ENCODE results near the gene ZNF576. TPM values are rescaled to one million over a fixed set of nuclear protein-coding genes. Genes with fewer than 3 reads are reported as not detected.

Gene ZNF576
- total RNA-seq, 2 experiments from 2014 or later: 13.2 to 13.5 TPM

GRCh38 chr19:43609872-43610271 is 13.5 kb downstream of the ZNF576 start:
- no peak for DNase-seq
- POLR2A ChIA-PET: no interaction called here
- H3K4me3 Mint-ChIP-seq: no peak overlapping the region
- H3K36me3 Mint-ChIP-seq (ENCODE audit: low read depth): peaks cover 11% of the 10 kb centered on the region
- H3K9me3 Mint-ChIP-seq: no peaks in the 10 kb centered on the region
- no peak overlapping the region for H3K27ac Mint-ChIP-seq
- no peaks in the 10 kb centered on the region for H3K27me3 Mint-ChIP-seq
- CTCF ChIA-PET: no interaction called here
- H3K4me1 Mint-ChIP-seq: no peaks in the 10 kb centered on the region

- H3K4me1 Mint-ChIP-seq: no peaks in the 10 kb centered on the region
- H3K27me3 Mint-ChIP-seq: no peaks in the 10 kb centered on the region
- no peak overlapping the region for H3K4me3 Mint-ChIP-seq
- no peak for DNase-seq
- ChIA-PET CTCF (no interaction called here), POLR2A (no interaction called here)
- H3K9me3 Mint-ChIP-seq: no peaks in the 10 kb centered on the region
- no peak overlapping the region for H3K27ac Mint-ChIP-seq
- H3K36me3 Mint-ChIP-seq (ENCODE audit: low read depth): peaks cover 11% of the 10 kb centered on the region
Observed at GRCh38 chr19:43610493-43610892, 14.1 kb downstream of the ZNF576 start.

- no peak for DNase-seq
- H3K27ac Mint-ChIP-seq: no peak within 1 kb of the TSS
- H3K9me3 Mint-ChIP-seq: no peaks in the 10 kb centered on the region
- H3K27me3 Mint-ChIP-seq: no peaks in the 10 kb centered on the region
- H3K4me3 Mint-ChIP-seq: no peak within 1 kb of the TSS
- no peaks in the 10 kb centered on the region for H3K4me1 Mint-ChIP-seq
- CTCF ChIA-PET: no interaction called here
- POLR2A ChIA-PET: interaction anchor here (1.0 kb wide), 1 partner anchor 15 kb away, joined by 3 read pairs; no protein-coding TSS in a partner anchor
- H3K36me3 Mint-ChIP-seq (ENCODE audit: low read depth): peaks cover 11% of the 10 kb centered on the region
Observed at GRCh38 chr19:43611788-43612187, 15.4 kb downstream of the ZNF576 start, which contains the start of gene SRRM5. Gene SRRM5 (plus strand): TSS chr19:43612088. CDS start chr19:43612122, 34 bp downstream.

- no peaks in the 10 kb centered on the region for H3K4me1 Mint-ChIP-seq
- H3K36me3 Mint-ChIP-seq (ENCODE audit: low read depth): peaks cover 11% of the 10 kb centered on the region
- H3K27me3 Mint-ChIP-seq: no peaks in the 10 kb centered on the region
- no peak overlapping the region for H3K4me3 Mint-ChIP-seq
- ChIA-PET POLR2A (interaction anchor here (1.0 kb wide), 1 partner anchor 15 kb away, joined by 3 read pairs; no protein-coding TSS in a partner anchor), CTCF (no interaction called here)
- DNase-seq: no peak
- H3K27ac Mint-ChIP-seq: no peak overlapping the region
- H3K9me3 Mint-ChIP-seq: no peaks in the 10 kb centered on the region
Observed at GRCh38 chr19:43612374-43612773, 16.0 kb downstream of the ZNF576 start.

- H3K9me3 Mint-ChIP-seq: no peaks in the 10 kb centered on the region
- H3K36me3 Mint-ChIP-seq (ENCODE audit: low read depth): peaks cover 9% of the 10 kb centered on the region
- ChIA-PET CTCF (interaction anchor here (3.0 kb wide), 1 partner anchor 21 kb away, joined by 9 read pairs; no protein-coding TSS in a partner anchor), POLR2A (no interaction called here)
- no peak overlapping the region for H3K4me3 Mint-ChIP-seq
- no peak for DNase-seq
- no peak overlapping the region for H3K27ac Mint-ChIP-seq
- no peaks in the 10 kb centered on the region for H3K27me3 Mint-ChIP-seq
- H3K4me1 Mint-ChIP-seq: peaks cover 17% of the 10 kb centered on the region
Observed at GRCh38 chr19:43616306-43616705, 19.9 kb downstream of the ZNF576 start.

GRCh38 chr19:43616954-43617353 is 20.6 kb downstream of the ZNF576 start:
- Mint-ChIP-seq H3K9me3 (no peaks in the 10 kb centered on the region), H3K36me3 (ENCODE audit: low read depth) (peaks cover 5% of the 10 kb centered on the region), H3K27ac (no peak overlapping the region), H3K4me3 (no peak overlapping the region), H3K4me1 (peaks cover 17% of the 10 kb centered on the region), H3K27me3 (no peaks in the 10 kb centered on the region)
- no peak for DNase-seq
- ChIA-PET CTCF (no interaction called here), POLR2A (no interaction called here)

GRCh38 chr19:43618921-43619261 is 22.5 kb downstream of the ZNF576 start:
- H3K27me3 Mint-ChIP-seq: no peaks in the 10 kb centered on the region
- POLR2A ChIA-PET: interaction anchor here (1.2 kb wide), 1 partner anchor 21 kb away, joined by 5 read pairs; no protein-coding TSS in a partner anchor
- peak overlapping the region; percentile 91 for H3K27ac Mint-ChIP-seq
- no peaks in the 10 kb centered on the region for H3K36me3 Mint-ChIP-seq (ENCODE audit: low read depth)
- CTCF ChIA-PET: interaction anchor here (0.6 to 1.2 kb wide), 3 partner anchors 24 to 1137 kb away, joined by 3 to 4 read pairs (median 4); no protein-coding TSS in a partner anchor
- H3K4me1 Mint-ChIP-seq: peaks cover 17% of the 10 kb centered on the region
- peak overlapping the region; percentile 93 for H3K4me3 Mint-ChIP-seq
- peak; percentile 63 for DNase-seq
- no peaks in the 10 kb centered on the region for H3K9me3 Mint-ChIP-seq

GRCh38 chr19:43619262-43620060 is 23.1 kb downstream of the ZNF576 start, which contains the start of gene ZNF428:
Gene ZNF428 (minus strand): TSS chr19:43619629. CDS start chr19:43614304, 5,325 bp downstream.
- Mint-ChIP-seq H3K4me1 (peaks cover 22% of the 10 kb centered on the region), H3K4me3 (peak within 1 kb of the TSS; percentile 93), H3K9me3 (no peaks in the 10 kb centered on the region), H3K27me3 (no peaks in the 10 kb centered on the region), H3K36me3 (ENCODE audit: low read depth) (no peaks in the 10 kb centered on the region), H3K27ac (peak within 1 kb of the TSS; percentile 91)
- peak; percentile 87 for DNase-seq
- POLR2A ChIA-PET: interaction anchor here (0.6 to 1.0 kb wide), 4 partner anchors 14 to 181 kb away, joined by 3 to 4 read pairs (median 3); partner anchors contain the start of gene SMG9
- CTCF ChIA-PET: interaction anchor here (1.3 kb wide), 1 partner anchor 64 kb away, joined by 3 read pairs; no protein-coding TSS in a partner anchor

- Mint-ChIP-seq H3K27ac (peak overlapping the region; percentile 91), H3K9me3 (no peaks in the 10 kb centered on the region), H3K27me3 (no peaks in the 10 kb centered on the region), H3K4me1 (peaks cover 30% of the 10 kb centered on the region), H3K4me3 (peak overlapping the region; percentile 93), H3K36me3 (ENCODE audit: low read depth) (no peaks in the 10 kb centered on the region)
- ChIA-PET POLR2A (interaction anchor here (0.6 to 1.0 kb wide), 6 partner anchors 14 to 203 kb away, joined by 3 to 4 read pairs (median 3); partner anchors contain the start of gene SMG9), CTCF (interaction anchor here (1.2 to 1.3 kb wide), 2 partner anchors 46 to 65 kb away, joined by 3 read pairs; no protein-coding TSS in a partner anchor)
- no peak for DNase-seq
Observed at GRCh38 chr19:43620061-43621001, 23.9 kb downstream of the ZNF576 start.

- Mint-ChIP-seq H3K9me3 (no peaks in the 10 kb centered on the region), H3K4me1 (peaks cover 41% of the 10 kb centered on the region), H3K4me3 (no peak overlapping the region), H3K27me3 (peaks cover 8% of the 10 kb centered on the region), H3K36me3 (ENCODE audit: low read depth) (no peaks in the 10 kb centered on the region), H3K27ac (no peak overlapping the region)
- CTCF ChIA-PET: interaction anchor here (1.2 kb wide), 1 partner anchor 48 kb away, joined by 3 read pairs; no protein-coding TSS in a partner anchor
- DNase-seq: no peak
- POLR2A ChIA-PET: no interaction called here
Observed at GRCh38 chr19:43622070-43622469, 25.7 kb downstream of the ZNF576 start.

- Mint-ChIP-seq H3K4me1 (peaks cover 41% of the 10 kb centered on the region), H3K27me3 (peaks cover 14% of the 10 kb centered on the region), H3K9me3 (no peaks in the 10 kb centered on the region), H3K36me3 (ENCODE audit: low read depth) (no peaks in the 10 kb centered on the region), H3K4me3 (no peak overlapping the region), H3K27ac (no peak overlapping the region)
- POLR2A ChIA-PET: no interaction called here
- no peak for DNase-seq
- CTCF ChIA-PET: interaction anchor here (1.0 to 1.6 kb wide), 3 partner anchors 12 to 119 kb away, joined by 3 read pairs; partner anchors contain the start of gene PHLDB3
Observed at GRCh38 chr19:43622956-43623355, 26.6 kb downstream of the ZNF576 start.

GRCh38 chr19:43623889-43624670 is 27.7 kb downstream of the ZNF576 start:
- ChIA-PET POLR2A (no interaction called here), CTCF (interaction anchor here (1.1 to 1.6 kb wide), 2 partner anchors 11 to 120 kb away, joined by 3 read pairs; partner anchors contain the start of gene PHLDB3)
- Mint-ChIP-seq H3K4me3 (no peak overlapping the region), H3K9me3 (no peaks in the 10 kb centered on the region), H3K36me3 (ENCODE audit: low read depth) (no peaks in the 10 kb centered on the region), H3K27me3 (peaks cover 14% of the 10 kb centered on the region), H3K4me1 (peaks cover 37% of the 10 kb centered on the region), H3K27ac (no peak overlapping the region)
- no peak for DNase-seq
